Mucosa of descending colon (tissue), 3 donors: Measurements from ENCODE around the gene BRD4. TPM values are rescaled to one million over a fixed set of nuclear protein-coding genes. Genes with fewer than 3 reads are reported as not detected.

Source experiments
- ATAC-seq: fragments of 200-7000 bp; cut with Tn5 transposase; one replicate; pipeline ENCODE4 v1.9.1; 2020; ENCODE audit warnings: mild to moderate bottlenecking, moderate library complexity
- DNase-seq, 3 donors: peaks; one replicate each; pipeline ENCODE4 v3.0.0-alpha.2; 2020
- H3K36me3 ChIP-seq: fragments of 200-600 bp; one replicate; pipeline ENCODE4 v1.8.0; 2021; ENCODE audit warnings: low read depth, mild to moderate bottlenecking
- H3K4me1 ChIP-seq: fragments of 200-600 bp; one replicate; pipeline ENCODE4 v1.8.0; 2021; ENCODE audit warnings: low read depth, mild to moderate bottlenecking
- H3K4me3 ChIP-seq: fragments of 200-600 bp; one replicate; pipeline ENCODE4 v1.8.0; 2021; ENCODE audit warnings: mild to moderate bottlenecking
- H3K9me3 ChIP-seq: fragments of 200-600 bp; one replicate; pipeline ENCODE4 v1.8.0; 2021; ENCODE audit warnings: mild to moderate bottlenecking
- CTCF ChIP-seq: fragments of 200-600 bp; IDR thresholded peaks from one replicate; pipeline ENCODE4 v1.8.0; 2022; ENCODE audit warnings: antibody characterized with exemption, mild to moderate bottlenecking
- intact Hi-C, 2 donors: fragments of 100-400 bp; cut with DNase I in 1 of 2; cut with micrococcal nuclease in 1 of 2; formaldehyde crosslinking; loops; one replicate each; pipeline versions ENCODE4 v1.11.0 to v1.11.1; 2022; cut with DNase I, micrococcal nuclease
- total RNA-seq, 3 donors: library from RNA; stranded (reverse); fragmentation: NEBNext Ultra II Directional in 2 of 3; extraction: Animal tissue kit (Norgen Biotek cat#: 25700) in 2 of 3; gene quantifications; one replicate each; pipeline versions ENCODE4 v1.2.1 to v1.2.4, GENCODE V29; 2021 to 2023
- donor health status: DM: no; HTN: no; CAD: no; lungs with moderate emphysema.
- donor health status: DM: no; HTN: no; CAD: no.
- donor health status: DM: no; HTN: yes; CAD: no.

Gene BRD4
- total RNA-seq, 3 donors from 2014 or later, result 78.3 to 104 (median 82.6) TPM

- ATAC-seq, result peak; percentile 44
- DNase-seq, result no peak
- TF ChIP-seq CTCF, result no peak
- Histone ChIP-seq H3K36me3 (no peaks in the 10 kb centered on the region), H3K4me1 (peaks cover 77% of the 10 kb centered on the region), H3K4me3 (no peak overlapping the region), H3K9me3 (no peaks in the 10 kb centered on the region)
- intact Hi-C loops, result no loop called here
These were observed 7.4 kb downstream of the BRD4 start for GRCh38 chr19:15324791-15325519.

GRCh38 chr19:15323496-15324235 is 8.7 kb downstream of the BRD4 start:
- Histone ChIP-seq H3K4me1 (peaks cover 67% of the 10 kb centered on the region), H3K36me3 (no peaks in the 10 kb centered on the region), H3K4me3 (no peak overlapping the region), H3K9me3 (no peaks in the 10 kb centered on the region)
- TF ChIP-seq CTCF, result no peak
- intact Hi-C loops, result no loop called here
- ATAC-seq (peak; percentile 84), DNase-seq (peak; percentile 55 to 68 (median 58))

DNA sequence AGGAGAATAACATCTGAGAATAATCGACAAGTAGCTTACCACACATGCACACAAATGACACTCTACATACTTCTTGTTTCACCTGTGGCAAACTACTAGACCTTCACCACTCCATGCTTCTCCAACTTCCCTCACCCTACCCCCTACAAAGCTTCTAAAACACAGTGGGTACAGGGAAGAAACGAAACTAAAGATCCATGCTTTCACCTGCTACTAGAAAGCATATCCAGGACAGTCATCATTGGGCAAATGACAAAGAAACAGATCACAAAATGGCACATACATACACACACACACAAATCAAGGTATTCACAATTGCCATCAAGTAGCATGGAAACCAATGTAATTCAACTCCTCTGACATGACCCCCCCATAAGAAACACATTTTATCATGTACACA is 10.6 kb downstream of the BRD4 start:
- no peaks in the 10 kb centered on the region for H3K36me3 ChIP-seq
- DNase-seq (no peak), ATAC-seq (no peak)
- TF ChIP-seq CTCF, result no peak
- H3K4me3 ChIP-seq, result no peak overlapping the region
- intact Hi-C loops, result no loop called here
- H3K9me3 ChIP-seq, result no peaks in the 10 kb centered on the region
- H3K4me1 ChIP-seq, result peaks cover 64% of the 10 kb centered on the region

GRCh38 chr19:15320116-15320515 is 12.2 kb downstream of the BRD4 start:
- no peak overlapping the region for H3K4me3 ChIP-seq
- DNase-seq, result no peak
- no peak for TF ChIP-seq CTCF
- H3K36me3 ChIP-seq, result no peaks in the 10 kb centered on the region
- no peak for ATAC-seq
- H3K4me1 ChIP-seq, result peaks cover 52% of the 10 kb centered on the region
- intact Hi-C loops, result no loop called here
- no peaks in the 10 kb centered on the region for H3K9me3 ChIP-seq

DNA sequence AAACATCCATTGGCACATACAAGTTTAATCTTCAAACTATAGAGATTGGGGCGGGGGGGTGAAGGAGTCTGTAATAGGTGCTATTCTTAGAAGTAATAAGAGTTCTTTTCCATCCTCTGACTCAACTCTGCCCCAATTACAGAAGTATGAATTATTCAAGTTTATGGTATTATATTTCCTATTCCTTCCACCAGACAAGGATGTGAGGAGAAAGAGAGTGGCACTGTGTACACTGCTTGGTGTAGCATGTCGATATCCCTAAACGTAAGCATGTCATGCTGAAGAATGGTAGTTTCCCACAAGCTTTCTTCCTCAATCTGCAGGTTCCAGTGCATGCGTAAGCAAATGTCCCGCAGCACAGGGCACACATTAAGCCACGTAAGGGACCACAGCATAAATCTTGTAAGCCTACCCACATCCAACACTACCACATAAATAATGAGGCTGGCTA is 14.1 kb downstream of the BRD4 start:
- intact Hi-C loops, result no loop called here
- no peak for DNase-seq
- no peak overlapping the region for H3K4me3 ChIP-seq
- TF ChIP-seq CTCF, result no peak
- no peaks in the 10 kb centered on the region for H3K9me3 ChIP-seq
- no peaks in the 10 kb centered on the region for H3K36me3 ChIP-seq
- ATAC-seq, result peak; percentile 50
- H3K4me1 ChIP-seq, result peaks cover 40% of the 10 kb centered on the region
